ENCODE measurements around the gene DDRGK1. TPM values are rescaled to one million over a fixed set of nuclear protein-coding genes. Genes with fewer than 3 reads are reported as not detected.

Gene DDRGK1
- total RNA-seq, 4 donors from 2014 or later, result 37.7 to 74.9 (median 40.1) TPM

- intact Hi-C loops (cut with DNase I; ENCODE audit: low total_unique reads), result no loop called here
- no peaks in the 10 kb centered on the region for H3K36me3 ChIP-seq
- no peaks in the 10 kb centered on the region for H3K4me1 ChIP-seq
- H3K27me3 ChIP-seq, result no peaks in the 10 kb centered on the region
- no peak overlapping the region for H3K4me3 ChIP-seq
- no peaks in the 10 kb centered on the region for H3K9me3 ChIP-seq
- DNase-seq, result no peak
- TF ChIP-seq POLR2A (IDR thresholded peaks at IDR 0.05), result no peak
- no peak for TF ChIP-seq CTCF (IDR thresholded peaks at IDR 0.05)
- H3K27ac ChIP-seq, result no peak overlapping the region
Measured at GRCh38 chr20:3181270-3181669, 23.2 kb downstream of the DDRGK1 start.

- Histone ChIP-seq H3K27me3 (no peaks in the 10 kb centered on the region), H3K27ac (no peak overlapping the region), H3K36me3 (no peaks in the 10 kb centered on the region), H3K9me3 (no peaks in the 10 kb centered on the region), H3K4me1 (no peaks in the 10 kb centered on the region), H3K4me3 (no peak overlapping the region)
- intact Hi-C loops (cut with DNase I; ENCODE audit: low total_unique reads), result no loop called here
- no peak for DNase-seq
- TF ChIP-seq CTCF (IDR thresholded peaks at IDR 0.05), result no peak
- TF ChIP-seq POLR2A (IDR thresholded peaks at IDR 0.05), result no peak
Measured at GRCh38 chr20:3180319-3180718, 24.2 kb downstream of the DDRGK1 start.

- no peaks in the 10 kb centered on the region for H3K36me3 ChIP-seq
- no peaks in the 10 kb centered on the region for H3K27me3 ChIP-seq
- no peaks in the 10 kb centered on the region for H3K9me3 ChIP-seq
- intact Hi-C loops (cut with DNase I; ENCODE audit: low total_unique reads), result no loop called here
- no peaks in the 10 kb centered on the region for H3K4me1 ChIP-seq
- no peak for DNase-seq
- H3K27ac ChIP-seq, result no peak overlapping the region
- no peak overlapping the region for H3K4me3 ChIP-seq
- TF ChIP-seq POLR2A (IDR thresholded peaks at IDR 0.05) (no peak), CTCF (IDR thresholded peaks at IDR 0.05) (no peak)
Measured at GRCh38 chr20:3177746-3178485, 26.6 kb downstream of the DDRGK1 start.

- no peak overlapping the region for H3K4me3 ChIP-seq
- no peaks in the 10 kb centered on the region for H3K4me1 ChIP-seq
- no peaks in the 10 kb centered on the region for H3K9me3 ChIP-seq
- no peak for TF ChIP-seq POLR2A (IDR thresholded peaks at IDR 0.05)
- TF ChIP-seq CTCF (IDR thresholded peaks at IDR 0.05), result no peak
- intact Hi-C loops (cut with DNase I; ENCODE audit: low total_unique reads), result no loop called here
- no peaks in the 10 kb centered on the region for H3K36me3 ChIP-seq
- H3K27ac ChIP-seq, result peak overlapping the region in 1 of 2 donors; percentile 58
- H3K27me3 ChIP-seq, result no peaks in the 10 kb centered on the region
- DNase-seq, result no peak
Measured at GRCh38 chr20:3175270-3175669, 29.2 kb downstream of the DDRGK1 start.

- Histone ChIP-seq H3K4me3 (peak overlapping the region; percentile 65 to 83), H3K36me3 (no peaks in the 10 kb centered on the region), H3K27ac (peak overlapping the region; percentile 58 to 87), H3K9me3 (no peaks in the 10 kb centered on the region), H3K27me3 (no peaks in the 10 kb centered on the region), H3K4me1 (no peaks in the 10 kb centered on the region)
- TF ChIP-seq CTCF (IDR thresholded peaks at IDR 0.05) (no peak), POLR2A (IDR thresholded peaks at IDR 0.05) (no peak)
- DNase-seq, result no peak
- intact Hi-C loops (cut with DNase I; ENCODE audit: low total_unique reads), result no loop called here
Measured at GRCh38 chr20:3174442-3175261, 29.8 kb downstream of the DDRGK1 start.

Data from uterus (tissue), 4 donors.